Gastrocnemius medialis (tissue), 4 donors: ENCODE results near the gene TAOK3. TPM values are rescaled to one million over a fixed set of nuclear protein-coding genes. Genes with fewer than 3 reads are reported as not detected.
"Not testable (repeated sequence)": the region's sequence is repeated elsewhere in the genome, so short reads cannot be mapped to it uniquely, and the experiment has no call there.

Source experiments
- ATAC-seq, 2 donors: fragments of 150-250 bp; one replicate each; pipeline ENCODE4 v1.9.1; 2016
- DNase-seq, 2 donors: peaks; one replicate each; pipeline ENCODE4 v3.0.0-alpha.2; 2019
- H3K27ac ChIP-seq, 4 donors: fragments of 200-600 bp; sonication (generic); 1 replicate in 1 of 4; 2 replicates in 3 of 4; pipeline ENCODE4 v1.5.1; 2016 to 2018; ENCODE audit warnings: mild to moderate bottlenecking in 2 of 4, moderate library complexity in 1 of 4
- H3K27me3 ChIP-seq, 3 donors: fragments of 200-600 bp; sonication (generic) in 2 of 3; 1 replicate in 1 of 3; 2 replicates in 2 of 3; pipeline versions ENCODE4 v1.5.1 to v1.6.0; 2016 to 2019; ENCODE audit warnings: mild to moderate bottlenecking in 1 of 3, moderate library complexity in 1 of 3
- H3K36me3 ChIP-seq, 2 donors: fragments of 200-600 bp; sonication (generic) in 1 of 2; one replicate each; pipeline ENCODE4 v1.5.1; 2017 to 2018
- H3K4me1 ChIP-seq, 2 donors: fragments of 200-600 bp; sonication (generic) in 1 of 2; one replicate each; pipeline ENCODE4 v1.5.1; 2016 to 2017; ENCODE audit warnings: mild to moderate bottlenecking in 2 of 2
- H3K4me3 ChIP-seq, 4 donors: fragments of 200-600 bp; sonication (generic) in 3 of 4; 1 replicate in 1 of 4; 2 replicates in 3 of 4; pipeline ENCODE4 v1.5.1; 2016 to 2019; ENCODE audit warnings: mild to moderate bottlenecking in 2 of 4
- H3K9me3 ChIP-seq, 3 donors: fragments of 200-600 bp; sonication (generic) in 2 of 3; 1 replicate in 1 of 3; 2 replicates in 2 of 3; pipeline ENCODE4 v1.5.1; 2016 to 2019
- POLR2A ChIP-seq, 2 donors: fragments of 450-650 bp; IDR thresholded peaks; one replicate each; pipeline ENCODE4 v1.6.1; 2017; ENCODE audit warnings: antibody characterized with exemption in 2 of 2, mild to moderate bottlenecking in 2 of 2, moderate library complexity in 2 of 2
- in situ Hi-C, 4 donors: fragments of 200-750 bp; cut with MboI; loops; one replicate each; pipeline versions ENCODE4 v1.15.0 to v1.8.0; 2017; ENCODE audit warnings: low sequenced_read_pairs in 4 of 4
- intact Hi-C: fragments of 100-400 bp; cut with DNase I; formaldehyde crosslinking; loops from one replicate; pipeline ENCODE4 v1.15.1; 2023; ENCODE audit warnings: low total_unique reads
- total RNA-seq, 4 donors: library from RNA; depleted of rRNA; stranded (reverse); fragments of >200 nt; gene quantifications; one replicate each; pipeline versions ENCODE4 v1.1.0 to v1.2.3, GENCODE V29; 2016
- TF ChIP-seq, protein P1 (sequence below), 5 experiments: fragments of 450-650 bp in 3 of 5; fragments of 200-600 bp in 2 of 5; sonication (generic) in 2 of 5; IDR thresholded peaks in 4 of 5; conservative IDR thresholded peaks in 1 of 5; 1 replicate in 4 of 5; 2 replicates in 1 of 5; pipeline ENCODE4 v1.5.1; 2016 to 2019; ENCODE audit warnings: antibody characterized with exemption in 5 of 5, mild to moderate bottlenecking in 3 of 5, moderate library complexity in 3 of 5

TAOK3 gene
- total RNA-seq, 4 donors from 2014 or later: 13.5 to 24.5 (median 15.1) TPM

- Histone ChIP-seq H3K27me3 (no peaks in the 10 kb centered on the region), H3K27ac (no peak overlapping the region), H3K4me1 (peaks cover 6% of the 10 kb centered on the region in 2 donors), H3K9me3 (no peaks in the 10 kb centered on the region), H3K36me3 (peaks cover 5 to 73% of the 10 kb centered on the region in 2 donors), H3K4me3 (no peak overlapping the region)
- TF ChIP-seq, protein P1, sequence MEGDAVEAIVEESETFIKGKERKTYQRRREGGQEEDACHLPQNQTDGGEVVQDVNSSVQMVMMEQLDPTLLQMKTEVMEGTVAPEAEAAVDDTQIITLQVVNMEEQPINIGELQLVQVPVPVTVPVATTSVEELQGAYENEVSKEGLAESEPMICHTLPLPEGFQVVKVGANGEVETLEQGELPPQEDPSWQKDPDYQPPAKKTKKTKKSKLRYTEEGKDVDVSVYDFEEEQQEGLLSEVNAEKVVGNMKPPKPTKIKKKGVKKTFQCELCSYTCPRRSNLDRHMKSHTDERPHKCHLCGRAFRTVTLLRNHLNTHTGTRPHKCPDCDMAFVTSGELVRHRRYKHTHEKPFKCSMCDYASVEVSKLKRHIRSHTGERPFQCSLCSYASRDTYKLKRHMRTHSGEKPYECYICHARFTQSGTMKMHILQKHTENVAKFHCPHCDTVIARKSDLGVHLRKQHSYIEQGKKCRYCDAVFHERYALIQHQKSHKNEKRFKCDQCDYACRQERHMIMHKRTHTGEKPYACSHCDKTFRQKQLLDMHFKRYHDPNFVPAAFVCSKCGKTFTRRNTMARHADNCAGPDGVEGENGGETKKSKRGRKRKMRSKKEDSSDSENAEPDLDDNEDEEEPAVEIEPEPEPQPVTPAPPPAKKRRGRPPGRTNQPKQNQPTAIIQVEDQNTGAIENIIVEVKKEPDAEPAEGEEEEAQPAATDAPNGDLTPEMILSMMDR (IDR thresholded peaks at IDR 0.05 in 4 of 5, conservative IDR thresholded peaks at IDR 0.05 in 1 of 5): no peak
- no peak for TF ChIP-seq POLR2A (IDR thresholded peaks at IDR 0.05)
- in situ Hi-C loops: loop anchor here in 3 of 4 donors (10.0 to 25.0 kb wide), 3 partner anchors 195 to 1002 kb away; no protein-coding TSS in a partner anchor
- intact Hi-C loops: loop anchor here (5.0 to 10.0 kb wide), 2 partner anchors 212 to 625 kb away; no protein-coding TSS in a partner anchor
- DNase-seq: no peak
- ATAC-seq: no peak
Measured at GRCh38 chr12:118409834-118410233, 37.1 kb upstream of the TAOK3 start.

GRCh38 chr12:118408241-118408640 lies 35.5 kb upstream of the TAOK3 start:
- not testable (repeated sequence) for H3K4me3 ChIP-seq, H3K4me1 ChIP-seq, H3K9me3 ChIP-seq, H3K27ac ChIP-seq, DNase-seq, H3K27me3 ChIP-seq, ATAC-seq
- intact Hi-C loops (loop anchor here (5.0 to 10.0 kb wide), 2 partner anchors 214 to 627 kb away; no protein-coding TSS in a partner anchor), in situ Hi-C loops (loop anchor here in 3 of 4 donors (10.0 to 25.0 kb wide), 3 partner anchors 197 to 1004 kb away; no protein-coding TSS in a partner anchor)
- peaks cover 0 to 69% of the 10 kb centered on the region in 2 donors for H3K36me3 ChIP-seq

DNA sequence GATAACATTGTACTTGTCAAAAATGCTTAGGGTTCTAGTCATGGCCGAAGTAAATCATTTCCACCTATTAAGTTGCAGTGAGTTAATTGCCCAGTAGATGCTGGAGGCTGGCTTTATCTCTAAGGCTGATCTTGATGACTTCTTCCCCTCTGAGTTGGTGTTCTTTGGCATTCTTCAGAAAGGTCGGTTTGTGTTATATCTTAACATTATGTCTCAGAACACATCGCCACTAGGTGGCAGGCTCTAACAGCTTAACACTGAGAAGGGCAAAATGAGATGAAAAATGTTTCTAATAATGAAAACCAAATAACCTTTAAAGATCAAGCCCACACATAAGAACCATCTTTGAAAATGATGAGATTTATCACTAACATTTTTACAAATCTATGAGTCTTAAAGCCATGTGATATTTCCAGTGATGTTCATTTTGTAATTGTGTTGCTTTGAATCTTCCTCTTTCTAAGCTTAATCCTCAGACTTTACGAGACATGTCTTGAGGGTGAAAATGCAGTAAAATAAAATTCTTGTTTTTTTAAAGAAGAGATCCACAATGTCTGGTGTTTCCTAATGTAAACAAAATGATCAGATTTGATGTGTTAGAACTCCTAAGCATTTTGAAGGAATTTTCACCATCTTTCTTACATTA lies 32.3 kb upstream of the TAOK3 start:
- H3K9me3 ChIP-seq: no peaks in the 10 kb centered on the region
- H3K4me3 ChIP-seq: no peak overlapping the region
- no peak for DNase-seq
- intact Hi-C loops (loop anchor here (2.0 to 10.0 kb wide), 4 partner anchors 202 to 1140 kb away; no protein-coding TSS in a partner anchor), in situ Hi-C loops (loop anchor here in 3 of 4 donors (10.0 to 25.0 kb wide), 3 partner anchors 200 to 1007 kb away; no protein-coding TSS in a partner anchor)
- H3K27me3 ChIP-seq: no peaks in the 10 kb centered on the region
- TF ChIP-seq, protein P1 (IDR thresholded peaks at IDR 0.05 in 4 of 5, conservative IDR thresholded peaks at IDR 0.05 in 1 of 5): peak; percentile 63 to 70 (median 70)
- no peak for TF ChIP-seq POLR2A (IDR thresholded peaks at IDR 0.05)
- H3K36me3 ChIP-seq: peaks cover 0 to 67% of the 10 kb centered on the region in 2 donors
- H3K27ac ChIP-seq: no peak overlapping the region
- ATAC-seq: no peak
- H3K4me1 ChIP-seq: no peaks in the 10 kb centered on the region

GRCh38 chr12:118402251-118402650 lies 29.5 kb upstream of the TAOK3 start:
- no peaks in the 10 kb centered on the region for H3K9me3 ChIP-seq
- no peak for DNase-seq
- no peak overlapping the region for H3K4me3 ChIP-seq
- TF ChIP-seq, protein P1 (IDR thresholded peaks at IDR 0.05 in 4 of 5, conservative IDR thresholded peaks at IDR 0.05 in 1 of 5): no peak
- TF ChIP-seq POLR2A (IDR thresholded peaks at IDR 0.05): no peak
- H3K27me3 ChIP-seq: no peaks in the 10 kb centered on the region
- in situ Hi-C loops (loop anchor here in 3 of 4 donors (10.0 to 25.0 kb wide), 3 partner anchors 203 to 1010 kb away; no protein-coding TSS in a partner anchor), intact Hi-C loops (loop anchor here (5.0 to 10.0 kb wide), 2 partner anchors 205 to 633 kb away; no protein-coding TSS in a partner anchor)
- peaks cover 0 to 60% of the 10 kb centered on the region in 2 donors for H3K36me3 ChIP-seq
- no peak for ATAC-seq
- H3K27ac ChIP-seq: no peak overlapping the region
- H3K4me1 ChIP-seq: peaks cover 0 to 4% of the 10 kb centered on the region in 2 donors

- Histone ChIP-seq H3K4me3 (no peak overlapping the region), H3K27ac (no peak overlapping the region), H3K27me3 (no peaks in the 10 kb centered on the region), H3K4me1 (peaks cover 0 to 8% of the 10 kb centered on the region in 2 donors), H3K36me3 (peaks cover 0 to 50% of the 10 kb centered on the region in 2 donors), H3K9me3 (no peaks in the 10 kb centered on the region)
- no peak for TF ChIP-seq POLR2A (IDR thresholded peaks at IDR 0.05)
- TF ChIP-seq, protein P1 (IDR thresholded peaks at IDR 0.05 in 4 of 5, conservative IDR thresholded peaks at IDR 0.05 in 1 of 5): no peak
- in situ Hi-C loops: no loop called here
- DNase-seq: no peak
- intact Hi-C loops: no loop called here
- no peak for ATAC-seq
Measured at GRCh38 chr12:118398940-118399339, 26.2 kb upstream of the TAOK3 start.
